Naive thymus-derived CD8-positive, alpha-beta T cell (primary cell): Measurements from ENCODE around the gene CCDC57. TPM values are rescaled to one million over a fixed set of nuclear protein-coding genes. Genes with fewer than 3 reads are reported as not detected.
A peak's percentile ranks its signal among the peaks of the same experiment; 100 is the strongest.

Experiments
- ATAC-seq, 2 donors: fragments of 150-1000 bp; cut with Tn5 transposase in 1 of 2; sonication (Bioruptor Pico), chemical (Tn5 transposase) in 1 of 2; 1 replicate in 1 of 2; 2 replicates in 1 of 2; pipeline ENCODE4 v1.10.0; 2021; ENCODE audit warnings: mild to moderate bottlenecking in 2 of 2, moderate library complexity in 2 of 2
- POLR2A ChIA-PET: fragments of 350-600 bp; sonication (Branson Sonifier 250); formaldehyde crosslinking; loops from one replicate; lab custom pipeline; 2021; ENCODE audit warnings: antibody characterized with exemption; lab: Charles Lee
- DNase-seq, 10 donors: peaks; one replicate each; pipeline versions ENCODE4 v3.0.0 to v3.0.0-alpha.2; 2020 to 2022
- H3K27ac Mint-ChIP-seq, 10 donors: one replicate each; pipeline ENCODE4 v1.8.0; 2020 to 2022; ENCODE audit warnings: mild to moderate bottlenecking in 10 of 10, mixed read lengths in 10 of 10, moderate library complexity in 4 of 10, inconsistent platforms in 1 of 10
- H3K27me3 Mint-ChIP-seq, 5 donors: one replicate each; pipeline ENCODE4 v1.8.0; 2021 to 2022; ENCODE audit warnings: mixed read lengths in 5 of 5
- H3K36me3 Mint-ChIP-seq, 3 donors: one replicate each; pipeline ENCODE4 v1.8.0; 2020 to 2022; ENCODE audit warnings: mixed read lengths in 3 of 3, mild to moderate bottlenecking in 2 of 3, inconsistent platforms in 1 of 3
- H3K4me1 Mint-ChIP-seq, 4 donors: one replicate each; pipeline ENCODE4 v1.8.0; 2021 to 2022; ENCODE audit warnings: mixed read lengths in 4 of 4
- H3K4me3 Mint-ChIP-seq, 10 donors: one replicate each; pipeline ENCODE4 v1.8.0; 2020 to 2022; ENCODE audit warnings: mild to moderate bottlenecking in 10 of 10, mixed read lengths in 10 of 10, moderate library complexity in 6 of 10, inconsistent platforms in 1 of 10
- H3K9me3 Mint-ChIP-seq, 9 donors: one replicate each; pipeline ENCODE4 v1.8.0; 2020 to 2022; ENCODE audit warnings: mixed read lengths in 9 of 9, mild to moderate bottlenecking in 3 of 9, inconsistent platforms in 1 of 9, moderate library complexity in 1 of 9
- polyA plus RNA-seq, 3 donors: library from polyadenylated mRNA; unstranded; fragments of 300-500 nt; fragmentation: Illumina TruSeq; gene quantifications; one replicate each; pipeline ENCODE4 v1.2.3, GENCODE V29; 2021
- total RNA-seq, 8 experiments: library from RNA in 2 of 8; stranded (reverse) in 2 of 8; gene quantifications; one replicate each; pipeline ENCODE4 v1.2.3 and lab custom pipeline; 2021 to 2026

Gene CCDC57
- total and polyA plus RNA-seq, 5 experiments from 2014 or later: 39.6 to 80.0 (median 53.5) TPM

DNA sequence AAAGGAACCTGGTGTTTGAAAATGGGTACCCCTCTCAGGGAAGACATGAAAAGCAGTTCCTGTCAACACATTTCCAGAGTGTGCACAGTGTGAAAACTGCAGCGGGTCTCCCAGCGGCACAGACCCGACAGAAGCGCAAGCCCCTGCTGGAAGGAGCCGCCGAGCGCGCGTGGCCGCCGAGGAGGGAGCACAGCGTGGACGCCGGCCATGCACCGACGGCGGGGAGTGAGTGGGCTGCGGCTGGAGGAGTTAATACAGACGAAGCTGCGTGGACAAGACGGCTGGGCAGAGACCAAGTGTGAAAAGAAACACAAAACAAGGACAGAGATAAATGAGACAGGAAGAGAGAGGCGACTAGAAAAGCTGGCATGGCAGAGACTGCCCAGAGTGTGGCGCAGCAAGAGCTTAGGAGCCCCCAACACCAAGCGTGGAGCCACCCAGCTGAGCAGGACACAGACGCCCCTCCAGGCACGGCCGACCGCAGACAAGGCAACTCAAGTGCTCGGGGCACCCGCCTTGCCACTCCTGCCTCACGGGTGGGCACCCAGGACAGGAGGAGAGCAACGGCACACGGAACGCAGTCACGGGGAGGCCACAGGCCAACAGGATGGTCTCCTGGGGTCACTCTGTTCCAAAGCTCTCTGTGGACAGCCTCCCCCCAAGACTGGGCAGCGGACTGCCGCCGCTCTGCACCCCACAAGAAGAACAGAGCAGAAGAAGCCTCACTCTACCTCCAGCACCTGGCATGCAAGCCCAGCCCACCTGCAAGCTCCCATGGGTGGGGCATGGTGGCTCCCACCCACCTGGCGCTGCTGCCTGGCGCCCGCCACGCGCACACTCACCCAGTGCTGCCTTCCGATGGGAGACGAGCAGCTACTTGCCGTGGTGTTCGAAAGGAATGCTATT, 32.7 kb upstream of the CCDC57 start:
- peak overlapping the region in 1 of 10 donors; percentile 29 for H3K4me3 Mint-ChIP-seq
- H3K27ac Mint-ChIP-seq: peak overlapping the region in 4 of 10 donors; percentile 10 to 81 (median 70)
- DNase-seq: no peak
- no peaks in the 10 kb centered on the region for H3K27me3 Mint-ChIP-seq
- no peak for ATAC-seq
- no peaks in the 10 kb centered on the region for H3K9me3 Mint-ChIP-seq
- H3K4me1 Mint-ChIP-seq: peaks cover 28 to 54% (median 50%) of the 10 kb centered on the region in 4 donors
- POLR2A ChIA-PET: interaction anchor here (0.7 to 2.0 kb wide), 5 partner anchors 10 to 72 kb away, joined by 3 to 5 read pairs (median 3); partner anchors contain the start of gene CD7
- peaks cover 0 to 80% (median 17%) of the 10 kb centered on the region in 3 donors for H3K36me3 Mint-ChIP-seq

DNA sequence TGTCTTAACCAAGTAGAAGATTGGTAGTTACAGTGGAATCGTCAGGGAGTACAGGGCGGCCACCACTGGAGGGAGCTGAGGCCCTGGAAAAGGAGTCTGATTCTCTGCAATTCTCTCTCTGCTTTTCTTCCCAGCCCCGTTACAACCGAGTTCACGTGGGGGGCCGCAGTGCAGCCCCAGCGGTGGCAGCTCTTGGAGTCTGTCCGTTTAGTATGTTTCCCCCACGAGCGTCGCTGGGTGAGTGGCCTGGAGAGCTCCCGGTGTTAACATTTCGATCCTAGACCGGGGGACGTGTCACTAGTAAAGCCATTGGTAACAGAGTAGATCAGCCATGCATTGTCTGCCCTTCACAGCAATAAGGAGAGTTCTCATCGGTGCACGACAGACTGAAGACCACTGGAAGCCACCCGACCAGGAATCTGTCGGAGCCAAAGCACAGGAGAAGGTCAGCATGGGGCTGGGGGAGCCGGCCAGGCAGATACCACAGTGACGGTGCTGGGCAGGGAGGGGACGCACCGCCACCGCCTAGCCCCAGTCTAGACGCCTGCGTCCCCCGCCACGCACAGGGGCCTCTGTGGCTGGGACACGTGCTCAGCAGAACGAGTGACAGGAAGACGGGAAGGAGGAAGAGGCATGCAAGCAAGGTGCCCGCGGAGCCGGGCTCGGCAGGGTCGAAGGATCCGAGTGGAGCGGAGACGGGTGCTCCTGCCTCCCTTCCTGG, 31.9 kb upstream of the CCDC57 start:
- Mint-ChIP-seq H3K36me3 (peaks cover 0 to 73% (median 17%) of the 10 kb centered on the region in 3 donors), H3K9me3 (no peaks in the 10 kb centered on the region), H3K27ac (peak overlapping the region in 9 of 10 donors; percentile 19 to 81 (median 71)), H3K4me3 (no peak overlapping the region), H3K27me3 (peaks cover 0 to 1% (median 0%) of the 10 kb centered on the region in 5 donors), H3K4me1 (peaks cover 30 to 60% (median 57%) of the 10 kb centered on the region in 4 donors)
- DNase-seq: peak in 1 of 10 donors; percentile 37
- no peak for ATAC-seq
- POLR2A ChIA-PET: interaction anchor here (1.1 to 2.0 kb wide), 2 partner anchors 61 to 73 kb away, joined by 3 to 5 read pairs; partner anchors contain the start of gene CD7

DNA sequence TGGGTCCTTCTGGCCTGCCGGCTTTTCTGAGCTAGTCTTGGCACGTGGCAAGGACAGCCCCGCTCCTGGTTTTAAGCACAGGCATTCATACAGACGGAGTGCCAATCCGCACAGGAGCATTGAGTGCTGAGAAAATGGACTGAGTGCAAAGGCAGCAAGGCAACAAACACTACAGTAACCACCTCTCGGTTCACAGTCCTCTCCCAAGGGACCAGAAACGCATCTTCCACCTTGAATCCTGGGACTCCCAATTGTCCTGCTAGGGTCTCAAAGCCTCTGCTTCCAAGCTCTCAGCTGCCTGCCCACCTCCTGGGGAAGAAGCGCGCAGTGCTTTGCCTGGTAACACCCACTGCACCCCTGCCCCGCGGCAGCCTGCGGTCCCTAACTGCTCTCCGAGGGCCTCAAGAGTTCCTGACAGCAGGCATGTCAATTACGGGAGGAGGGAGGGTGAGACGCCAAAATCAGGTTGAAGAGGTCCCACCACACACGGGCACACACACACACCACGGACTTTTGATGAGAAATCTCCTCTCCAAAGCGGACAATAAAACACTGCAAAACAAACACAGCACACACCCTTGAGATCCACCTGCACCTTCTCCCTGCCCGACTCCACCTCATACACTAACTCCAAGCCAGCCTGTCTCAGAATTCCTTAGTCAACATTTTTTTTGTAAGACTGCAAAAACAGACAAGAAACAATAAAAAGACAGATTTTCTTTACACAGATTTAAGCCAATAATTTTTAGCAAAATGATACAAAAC, 31.2 kb upstream of the CCDC57 start:
- peaks cover 30 to 64% (median 63%) of the 10 kb centered on the region in 4 donors for H3K4me1 Mint-ChIP-seq
- peaks cover 0 to 71% (median 15%) of the 10 kb centered on the region in 3 donors for H3K36me3 Mint-ChIP-seq
- no peak for DNase-seq
- H3K27me3 Mint-ChIP-seq: peaks cover 0 to 1% (median 0%) of the 10 kb centered on the region in 5 donors
- no peak for ATAC-seq
- H3K4me3 Mint-ChIP-seq: peak overlapping the region in 1 of 10 donors; percentile 52
- no peaks in the 10 kb centered on the region for H3K9me3 Mint-ChIP-seq
- peak overlapping the region in 7 of 10 donors; percentile 15 to 89 (median 65) for H3K27ac Mint-ChIP-seq
- POLR2A ChIA-PET: interaction anchor here (0.5 to 2.0 kb wide), 3 partner anchors 74 to 180 kb away, joined by 4 to 5 read pairs (median 4); partner anchors contain the start of gene CD7

DNA sequence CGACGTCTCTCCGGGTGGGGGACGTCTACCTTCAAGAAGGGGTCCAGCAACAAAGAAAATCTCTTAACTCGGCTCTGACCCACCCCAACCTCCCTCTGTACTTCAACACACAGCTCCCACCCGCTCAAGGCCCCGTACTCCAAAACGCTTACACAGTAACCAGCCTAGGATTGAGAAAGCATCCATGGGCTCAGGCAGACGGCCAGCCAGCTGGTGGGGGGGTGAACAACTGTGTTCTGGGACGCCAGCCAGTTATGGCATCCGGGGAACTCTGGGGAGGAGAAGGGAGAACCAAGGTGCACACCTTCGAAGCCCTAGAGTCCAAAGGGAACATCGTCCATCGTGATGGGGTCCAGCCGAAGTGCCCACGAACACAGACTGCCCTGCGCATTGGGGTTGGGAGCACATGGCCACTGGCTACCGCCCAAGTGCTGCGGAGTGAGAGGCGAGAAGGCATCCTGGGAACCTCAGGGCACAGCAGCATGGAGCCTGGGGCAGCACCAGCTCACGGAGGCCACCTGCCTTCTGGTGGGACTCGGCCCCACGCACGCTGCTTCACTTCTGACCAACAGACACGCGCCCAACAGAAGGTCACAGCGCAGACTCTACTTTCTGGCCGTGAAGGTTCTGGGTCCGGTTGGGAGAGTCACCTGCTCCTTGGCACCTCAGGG, 30.5 kb upstream of the CCDC57 start:
- no peak for ATAC-seq
- Mint-ChIP-seq H3K4me3 (no peak overlapping the region), H3K27me3 (peaks cover 0 to 1% (median 0%) of the 10 kb centered on the region in 5 donors), H3K36me3 (peaks cover 0 to 65% (median 10%) of the 10 kb centered on the region in 3 donors), H3K9me3 (no peaks in the 10 kb centered on the region), H3K4me1 (peaks cover 30 to 68% (median 67%) of the 10 kb centered on the region in 4 donors), H3K27ac (peak overlapping the region in 2 of 10 donors; percentile 20 to 56)
- no peak for DNase-seq
- POLR2A ChIA-PET: interaction anchor here (0.5 to 1.3 kb wide), 3 partner anchors 54 to 180 kb away, joined by 4 read pairs; no protein-coding TSS in a partner anchor

DNA sequence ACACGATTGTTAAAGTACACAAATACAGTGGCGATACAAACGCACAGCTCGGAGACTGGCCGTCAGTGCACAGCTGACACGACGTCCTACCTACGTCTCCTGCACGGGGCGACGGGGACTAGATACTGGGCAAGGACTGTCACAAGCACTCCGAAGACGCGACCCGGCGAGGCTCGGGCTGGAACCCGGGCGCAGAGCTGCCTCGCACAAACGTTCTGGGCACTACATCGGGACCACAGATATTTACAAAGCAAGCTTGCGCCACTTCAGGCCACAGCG, 30.0 kb upstream of the CCDC57 start:
- peaks cover 30 to 66% (median 64%) of the 10 kb centered on the region in 4 donors for H3K4me1 Mint-ChIP-seq
- peak overlapping the region in 1 of 10 donors; percentile 36 for H3K4me3 Mint-ChIP-seq
- POLR2A ChIA-PET: interaction anchor here (1.2 to 1.3 kb wide), 3 partner anchors 31 to 74 kb away, joined by 4 to 6 read pairs (median 4); partner anchors contain the start of genes CD7 and CSNK1D
- no peak for ATAC-seq
- H3K36me3 Mint-ChIP-seq: peaks cover 0 to 61% (median 8%) of the 10 kb centered on the region in 3 donors
- DNase-seq: no peak
- peak overlapping the region in 6 of 10 donors; percentile 2 to 72 (median 44) for H3K27ac Mint-ChIP-seq
- H3K27me3 Mint-ChIP-seq: peaks cover 0 to 1% (median 0%) of the 10 kb centered on the region in 5 donors
- H3K9me3 Mint-ChIP-seq: no peaks in the 10 kb centered on the region

DNA sequence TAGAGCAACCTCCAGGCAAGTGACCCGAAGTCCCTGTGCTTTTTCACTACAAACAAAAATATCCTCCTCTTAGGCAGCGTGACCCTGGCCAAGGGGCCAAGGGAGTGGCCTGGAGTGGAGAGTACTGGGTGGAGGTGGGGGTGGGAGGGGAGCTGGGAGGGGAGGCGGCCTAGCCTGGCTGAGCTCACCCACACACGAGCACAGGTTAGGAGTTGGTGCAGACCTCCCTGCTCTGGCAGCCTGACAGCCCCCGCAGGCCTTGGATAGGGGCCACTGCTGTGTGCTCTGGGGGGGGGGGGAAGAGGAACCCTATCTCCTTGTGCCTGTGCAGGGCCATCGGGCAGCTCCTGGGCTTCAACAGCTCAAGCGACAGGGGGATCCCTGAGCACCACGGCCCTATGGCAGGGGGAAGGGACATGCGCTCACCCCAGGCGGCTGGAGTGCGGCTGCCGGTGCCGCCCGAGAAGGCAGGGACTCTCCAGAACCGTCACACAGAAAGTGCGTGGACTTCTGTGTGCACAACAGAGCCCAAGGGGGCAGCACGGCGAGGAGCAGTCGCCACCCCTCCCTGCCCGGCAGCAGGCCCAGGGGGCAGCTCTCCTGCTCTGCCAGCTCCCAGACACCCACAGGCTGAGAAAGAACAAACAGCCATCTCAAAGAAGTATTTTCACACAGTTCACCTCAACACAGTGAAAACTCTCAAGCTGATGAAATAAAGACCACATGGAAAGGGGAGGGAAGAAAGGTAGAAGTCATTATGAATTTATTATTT, 29.5 kb upstream of the CCDC57 start:
- DNase-seq (no peak), ATAC-seq (no peak)
- Mint-ChIP-seq H3K4me1 (peaks cover 32 to 68% (median 64%) of the 10 kb centered on the region in 4 donors), H3K27me3 (peaks cover 0 to 1% (median 0%) of the 10 kb centered on the region in 5 donors), H3K36me3 (peaks cover 0 to 55% (median 8%) of the 10 kb centered on the region in 3 donors), H3K9me3 (no peaks in the 10 kb centered on the region), H3K4me3 (peak overlapping the region in 1 of 10 donors; percentile 36), H3K27ac (peak overlapping the region in 8 of 10 donors; percentile 27 to 89 (median 56))
- POLR2A ChIA-PET: interaction anchor here (0.5 to 1.6 kb wide), 11 partner anchors 12 to 167 kb away, joined by 3 to 6 read pairs (median 3); partner anchors contain the start of genes CD7, CSNK1D and SLC16A3

DNA sequence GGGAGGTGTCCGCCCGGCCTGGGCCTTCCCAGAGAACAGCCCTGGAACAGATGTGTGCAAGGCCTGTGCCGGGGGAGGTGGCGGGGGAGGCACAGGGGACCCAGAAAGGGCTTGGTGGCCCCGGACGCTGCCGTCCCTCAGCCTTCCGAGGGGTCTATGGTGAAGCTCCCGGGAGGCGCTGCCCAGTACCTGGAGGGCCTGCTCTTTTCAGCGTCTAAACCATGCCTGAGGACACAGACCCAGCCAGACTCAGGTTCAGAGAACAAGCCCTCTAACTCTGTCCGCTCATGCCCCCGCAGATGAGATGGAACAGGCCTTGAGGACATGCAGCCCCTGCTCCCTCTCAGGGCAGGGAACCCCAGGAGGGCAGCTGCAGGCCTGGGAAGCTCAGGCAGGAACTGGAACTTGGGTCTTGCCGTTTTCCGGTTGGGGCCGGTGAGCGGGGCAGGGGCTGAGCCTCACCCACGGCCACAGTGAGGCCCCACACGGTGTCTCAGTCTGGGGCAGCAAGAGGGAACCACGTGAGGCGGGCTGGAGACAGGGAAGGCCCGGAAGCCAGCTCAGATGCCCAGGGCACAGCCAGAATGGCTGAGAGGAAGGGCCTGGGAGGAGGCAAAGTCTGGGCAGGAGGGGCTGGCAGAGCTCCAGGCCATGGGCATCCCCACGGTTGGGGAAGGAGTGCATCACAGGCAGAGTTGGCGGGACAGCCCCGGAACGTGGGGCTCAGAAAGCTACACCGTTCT, 28.7 kb upstream of the CCDC57 start:
- H3K4me3 Mint-ChIP-seq: peak overlapping the region in 4 of 10 donors; percentile 19 to 69 (median 52)
- no peak for DNase-seq

DNA sequence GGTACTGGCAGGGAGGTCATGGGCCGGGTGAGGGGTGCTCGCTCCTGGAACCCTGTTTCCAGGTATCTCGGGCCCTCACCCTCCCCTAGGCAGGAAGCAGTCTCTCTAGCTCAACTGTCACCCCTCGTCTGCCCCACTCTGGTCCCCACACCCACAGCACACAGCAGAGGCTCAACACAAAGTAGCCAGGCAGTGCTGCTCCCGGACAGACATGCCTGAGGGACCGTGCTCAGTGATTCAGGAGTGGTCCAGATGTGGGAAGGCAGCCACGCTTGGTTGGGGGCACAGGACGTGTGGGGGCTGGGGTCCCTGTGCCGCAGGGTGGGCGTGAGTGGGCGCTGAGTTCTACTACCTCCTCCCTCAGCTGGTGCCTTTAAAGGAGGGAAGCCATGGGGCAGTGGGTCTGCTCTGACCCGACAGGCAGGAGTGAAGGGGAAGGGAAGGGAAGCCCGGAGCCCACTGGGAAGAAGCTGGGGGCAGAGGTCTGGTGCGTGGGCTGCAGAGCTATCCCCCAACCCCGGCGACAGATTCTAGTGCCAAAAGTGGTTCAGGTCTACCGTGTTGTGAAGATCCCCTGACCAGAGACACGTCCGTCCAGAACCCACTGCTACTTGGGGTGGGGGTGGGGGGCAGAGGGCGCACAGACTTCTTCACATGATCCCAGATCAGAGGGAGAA, 28.0 kb upstream of the CCDC57 start:
- POLR2A ChIA-PET: interaction anchor here (0.9 to 3.4 kb wide), 8 partner anchors 12 to 77 kb away, joined by 3 to 11 read pairs (median 4); partner anchors contain the start of genes CD7, CSNK1D and SLC16A3
- ATAC-seq: no peak
- H3K9me3 Mint-ChIP-seq: no peaks in the 10 kb centered on the region
- peaks cover 0 to 1% (median 0%) of the 10 kb centered on the region in 5 donors for H3K27me3 Mint-ChIP-seq
- H3K4me1 Mint-ChIP-seq: peaks cover 30 to 66% (median 62%) of the 10 kb centered on the region in 4 donors
- peaks cover 0 to 42% (median 8%) of the 10 kb centered on the region in 3 donors for H3K36me3 Mint-ChIP-seq
- peak overlapping the region in 6 of 10 donors; percentile 7 to 74 (median 46) for H3K4me3 Mint-ChIP-seq
- no peak for DNase-seq
- peak overlapping the region; percentile 9 to 85 (median 64) for H3K27ac Mint-ChIP-seq

More for the DNA sequence above, 28.7 kb upstream of the CCDC57 start:
- POLR2A ChIA-PET: interaction anchor here (0.5 to 3.4 kb wide), 13 partner anchors 11 to 166 kb away, joined by 3 to 11 read pairs (median 4); partner anchors contain the start of genes CD7, CSNK1D and SLC16A3
- peak in 1 of 2 donors; percentile 6 for ATAC-seq
- Mint-ChIP-seq H3K4me1 (peaks cover 32 to 66% (median 60%) of the 10 kb centered on the region in 4 donors), H3K36me3 (peaks cover 0 to 49% (median 8%) of the 10 kb centered on the region in 3 donors), H3K9me3 (no peaks in the 10 kb centered on the region), H3K27me3 (peaks cover 0 to 1% (median 0%) of the 10 kb centered on the region in 5 donors), H3K27ac (peak overlapping the region in 8 of 10 donors; percentile 39 to 89 (median 72))

DNA sequence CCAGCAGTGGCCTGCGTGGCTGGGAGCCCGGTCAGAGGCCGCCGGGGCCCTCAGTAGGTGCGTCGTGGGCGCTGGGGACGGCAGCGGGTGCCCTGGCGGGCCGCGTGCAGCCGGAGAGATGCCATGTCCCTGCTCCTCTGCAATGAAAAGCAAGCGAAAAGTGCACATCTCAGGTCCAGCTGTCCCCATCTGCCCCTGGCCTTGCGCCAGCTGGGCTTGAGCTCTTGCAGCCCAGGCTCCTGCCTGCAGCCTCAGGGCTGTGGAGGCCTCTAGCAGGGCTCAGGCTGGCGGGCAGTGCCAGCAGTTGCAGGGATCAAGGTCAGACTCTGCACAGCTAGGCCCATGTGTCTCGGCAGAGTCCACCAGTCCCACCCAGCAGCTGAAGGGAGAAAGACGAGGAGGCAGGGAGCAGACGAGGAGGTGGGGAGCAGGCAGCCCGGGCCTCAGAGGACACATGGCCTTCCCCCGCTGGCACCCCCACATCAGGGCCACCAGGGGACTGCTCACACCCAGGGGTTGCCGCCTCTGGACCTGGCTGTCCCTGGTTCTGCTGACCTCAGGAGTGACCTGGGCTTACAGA, 27.4 kb upstream of the CCDC57 start:
- peak overlapping the region in 4 of 10 donors; percentile 22 to 74 (median 59) for H3K4me3 Mint-ChIP-seq
- H3K36me3 Mint-ChIP-seq: peaks cover 0 to 35% (median 5%) of the 10 kb centered on the region in 3 donors
- peaks cover 29 to 64% (median 60%) of the 10 kb centered on the region in 4 donors for H3K4me1 Mint-ChIP-seq
- H3K9me3 Mint-ChIP-seq: no peaks in the 10 kb centered on the region
- peak overlapping the region in 9 of 10 donors; percentile 34 to 85 (median 62) for H3K27ac Mint-ChIP-seq
- no peak for ATAC-seq
- peaks cover 0 to 1% (median 0%) of the 10 kb centered on the region in 5 donors for H3K27me3 Mint-ChIP-seq
- POLR2A ChIA-PET: interaction anchor here (0.9 to 3.4 kb wide), 6 partner anchors 11 to 82 kb away, joined by 3 to 11 read pairs (median 4); partner anchors contain the start of genes CD7, CSNK1D and SLC16A3
- no peak for DNase-seq
